GM12892 (cell line): ENCODE results near the gene CASS4.
"Not testable (repeated sequence)": the region's sequence is repeated elsewhere in the genome, so short reads cannot be mapped to it uniquely, and the experiment has no call there.

Source experiments
- POLR2A ChIP-seq: IDR thresholded peaks from 2 replicates; pipeline ENCODE4 v1.6.1; 2011; ENCODE audit warnings: low read depth, low read length, control low read depth
- TAF1 ChIP-seq: IDR thresholded peaks from 2 replicates; pipeline ENCODE4 v1.6.1; 2011; ENCODE audit warnings: low read depth, mild to moderate bottlenecking, control low read depth, low read length, borderline replicate concordance

GRCh38 chr20:56405356-56405755 is 6.7 kb upstream of the CASS4 start:
- not testable (repeated sequence) for TF ChIP-seq TAF1, POLR2A
